RPMI7951 (cell line): ENCODE measurements around the gene ZNF398. TPM values are rescaled to one million over a fixed set of nuclear protein-coding genes. Genes with fewer than 3 reads are reported as not detected.

ENCODE experiments used
- DNase-seq: peaks from one replicate; pipeline ENCODE4 v3.0.0-alpha.2; 2012; ENCODE audit warnings: low read depth
- total RNA-seq: library from RNA; depleted of rRNA; stranded (reverse); fragments of >200 nt; shearing (Covaris generic); gene quantifications from 2 replicates; pipeline ENCODE4 v1.2.3, GENCODE V29; 2014

The ZNF398 gene
- total RNA-seq, 1 experiment from 2014 or later, result 14.2 TPM

DNA sequence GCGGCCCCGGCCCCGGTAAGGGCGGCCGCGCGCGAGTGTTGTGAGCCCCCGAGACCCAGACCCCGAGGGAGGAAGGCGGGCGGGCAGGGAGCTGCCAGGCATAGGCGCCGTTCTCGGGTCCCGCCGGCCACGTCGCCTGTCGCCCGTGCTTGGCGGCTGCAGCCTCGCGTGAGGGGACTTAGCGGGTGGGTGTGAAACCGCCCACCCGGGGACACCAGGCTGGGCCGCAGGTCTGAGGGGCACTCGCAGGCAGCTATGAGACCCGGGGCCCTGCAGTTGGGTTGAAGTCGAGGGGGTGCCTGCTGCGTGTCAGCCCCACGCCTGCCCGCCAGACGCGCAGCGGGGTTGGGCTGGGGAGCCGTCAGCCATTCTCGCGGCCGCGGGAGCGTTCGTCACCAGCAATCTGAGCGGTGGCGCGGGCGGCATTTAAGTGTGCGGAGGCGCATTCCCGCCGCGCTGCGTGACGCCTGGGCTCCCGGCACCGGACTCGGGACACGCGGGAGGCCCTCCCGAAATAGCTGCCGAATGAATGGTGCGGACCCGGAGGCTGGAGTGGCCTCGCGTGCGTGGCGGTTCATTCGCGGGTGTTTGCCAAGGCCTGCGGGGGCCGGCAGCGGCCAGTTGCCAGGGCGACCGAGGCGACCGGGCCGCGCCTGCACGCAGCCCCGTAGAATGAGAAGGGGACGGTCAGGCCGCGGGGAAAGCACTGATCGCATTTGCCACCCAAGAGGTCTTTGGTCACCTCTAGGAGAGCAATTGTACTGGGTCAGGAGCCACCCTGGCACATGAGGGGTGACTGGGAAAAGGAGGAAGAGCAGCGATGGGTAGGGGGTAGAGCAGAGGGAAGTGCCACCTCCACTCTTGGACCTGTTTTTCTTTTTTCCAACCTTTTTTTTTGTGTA, 750 bp downstream of the ZNF398 start:
- DNase-seq, result peak; percentile 60

DNA sequence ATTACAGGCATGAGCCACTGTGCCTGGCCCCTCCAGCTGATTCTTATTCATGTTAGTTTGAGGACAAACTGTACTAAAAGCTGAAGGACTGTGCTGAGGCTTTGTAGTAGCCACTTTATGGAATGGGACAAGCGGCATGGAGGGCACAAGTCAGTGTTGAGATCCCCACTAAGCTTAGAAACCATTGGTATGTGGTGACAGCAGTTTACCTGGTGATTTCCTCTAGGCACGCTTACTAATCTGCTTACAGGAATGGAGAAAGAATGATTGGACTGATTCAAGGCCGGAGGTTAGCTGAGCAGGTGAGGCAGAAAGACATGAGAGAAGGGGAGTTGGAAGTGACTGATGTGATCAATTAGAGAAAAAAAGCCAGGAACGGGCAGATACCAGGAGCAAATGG, 3.7 kb downstream of the ZNF398 start:
- no peak for DNase-seq

DNA sequence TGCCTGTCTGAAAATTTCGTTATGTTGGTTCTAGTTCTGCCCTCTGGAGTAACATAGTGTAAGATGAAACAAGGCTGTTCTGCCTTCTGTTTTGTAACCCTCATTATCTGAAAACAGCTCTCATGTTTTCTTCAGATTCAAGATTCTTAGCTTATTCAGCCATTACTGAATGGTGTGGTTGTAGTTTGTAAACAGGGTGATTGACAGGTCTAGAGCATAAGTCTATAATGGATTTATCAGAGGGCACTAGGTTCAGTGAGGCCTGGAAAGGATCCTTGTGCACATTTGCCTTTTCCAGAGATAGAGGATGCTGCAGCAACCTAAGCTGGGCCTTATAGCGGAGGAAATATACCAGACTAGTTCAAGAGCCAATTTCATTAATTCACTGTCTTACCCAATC, 6.1 kb downstream of the ZNF398 start:
- DNase-seq, result no peak

DNA sequence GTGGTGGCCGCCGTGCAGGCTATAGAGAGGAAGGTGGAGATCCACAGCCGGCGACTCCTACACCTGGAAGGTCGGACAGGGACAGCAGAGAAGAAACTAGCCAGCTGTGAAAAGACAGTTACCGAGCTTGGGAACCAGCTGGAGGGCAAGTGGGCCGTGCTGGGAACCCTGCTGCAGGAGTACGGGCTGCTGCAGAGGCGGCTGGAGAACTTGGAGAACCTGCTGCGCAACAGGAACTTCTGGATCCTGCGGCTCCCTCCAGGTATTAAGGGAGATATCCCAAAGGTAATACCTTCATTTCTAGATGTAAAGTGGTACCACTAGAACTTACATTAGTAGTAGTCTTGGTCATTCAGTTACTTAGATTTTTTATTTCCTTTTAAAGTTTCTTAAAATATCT, 6.8 kb downstream of the ZNF398 start:
- DNase-seq, result no peak

DNA sequence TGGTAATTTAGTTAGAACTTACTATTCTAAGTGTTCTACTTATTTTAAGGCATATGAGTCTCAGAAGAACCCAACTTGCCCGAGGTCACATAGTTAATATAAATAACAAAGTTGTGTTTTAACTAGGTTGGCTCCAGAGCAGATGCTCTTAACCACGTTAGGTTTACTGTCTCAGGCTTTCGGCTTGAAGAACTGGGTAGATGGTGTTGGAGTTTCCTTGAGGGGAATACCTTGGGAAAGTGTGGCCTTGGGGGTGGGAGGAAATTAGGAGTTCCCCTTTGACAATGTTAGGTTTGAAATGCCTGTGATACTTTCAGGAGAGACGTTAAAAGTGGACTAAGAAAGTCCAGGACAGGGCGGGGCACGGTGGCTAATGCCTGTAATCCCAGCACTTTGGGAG, 9.6 kb downstream of the ZNF398 start:
- no peak for DNase-seq

DNA sequence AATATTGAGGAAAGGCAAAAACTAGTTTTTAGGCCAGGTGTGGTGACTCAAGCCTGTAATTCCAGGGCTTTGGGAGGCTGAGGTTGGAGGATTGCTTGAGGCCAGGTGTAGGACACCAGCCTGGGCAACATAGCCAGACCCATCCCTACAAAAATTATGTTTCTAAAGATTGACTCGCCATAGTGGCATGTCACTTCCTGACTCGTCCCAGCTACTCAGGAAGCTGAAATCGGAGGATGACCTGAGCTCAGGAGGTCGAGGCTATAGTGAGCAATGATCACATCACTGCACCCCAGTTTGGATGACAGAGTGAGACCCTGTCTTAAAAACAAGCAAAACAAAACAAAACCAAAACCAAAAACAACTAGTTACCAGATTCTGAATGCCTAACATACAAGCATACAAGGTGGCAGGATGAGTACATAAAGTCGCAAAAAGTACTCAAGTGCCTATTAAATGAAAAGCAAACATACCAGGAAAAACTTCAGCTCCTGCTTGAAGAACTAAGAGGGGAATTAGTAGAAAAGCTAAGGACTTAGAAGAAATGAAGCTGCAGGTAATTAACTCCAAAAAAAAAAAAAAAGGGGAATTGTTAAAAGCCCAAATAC, 14.1 kb downstream of the ZNF398 start:
- DNase-seq, result peak; percentile 15

DNA sequence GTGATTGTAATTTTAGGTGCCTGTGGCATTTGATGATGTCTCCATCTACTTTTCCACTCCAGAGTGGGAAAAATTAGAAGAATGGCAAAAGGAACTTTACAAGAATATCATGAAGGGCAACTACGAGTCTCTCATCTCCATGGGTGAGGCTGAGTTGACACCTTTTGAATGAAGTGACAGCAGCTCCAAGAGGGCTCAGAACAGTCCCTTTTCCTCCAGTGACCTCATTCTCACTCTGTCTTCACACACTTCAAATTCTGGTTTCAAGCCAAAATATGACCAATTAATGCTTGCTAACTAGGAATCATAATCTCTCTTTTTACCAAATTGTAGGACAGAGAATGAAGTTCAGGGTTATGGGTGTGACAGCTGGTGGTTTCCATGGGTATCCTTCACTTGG, 18.9 kb downstream of the ZNF398 start:
- no peak for DNase-seq

DNA sequence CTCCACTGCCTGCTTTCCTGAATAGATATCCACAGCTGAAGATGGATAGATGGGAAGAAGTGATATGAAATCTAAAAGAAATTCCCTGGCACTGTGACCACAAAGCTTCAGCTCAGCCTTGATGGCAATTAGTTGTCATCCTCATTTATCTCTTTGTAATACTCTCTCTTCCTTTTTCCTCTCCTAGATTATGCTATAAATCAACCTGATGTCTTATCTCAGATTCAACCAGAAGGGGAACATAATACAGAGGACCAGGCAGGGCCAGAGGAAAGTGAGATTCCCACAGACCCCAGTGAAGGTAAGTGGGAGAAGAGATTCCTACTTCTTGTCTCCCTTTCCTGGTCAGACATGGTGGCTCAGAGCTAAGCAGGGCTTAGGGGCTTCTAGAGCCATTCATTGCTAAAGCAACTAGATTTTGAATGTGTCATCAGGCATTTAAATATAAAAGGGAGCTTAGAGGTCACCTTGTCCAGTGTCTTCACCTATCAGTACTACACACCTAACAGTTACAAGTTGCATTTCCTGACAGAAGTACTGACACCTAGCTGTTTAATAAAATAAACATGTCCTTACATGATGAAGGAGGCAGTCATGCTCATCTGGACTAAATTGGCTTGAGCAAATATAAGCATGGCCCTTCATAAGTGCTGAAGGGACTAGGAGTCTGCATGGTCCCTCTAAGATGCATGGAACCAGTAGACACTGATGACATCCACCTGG, 19.5 kb downstream of the ZNF398 start:
- DNase-seq, result no peak

DNA sequence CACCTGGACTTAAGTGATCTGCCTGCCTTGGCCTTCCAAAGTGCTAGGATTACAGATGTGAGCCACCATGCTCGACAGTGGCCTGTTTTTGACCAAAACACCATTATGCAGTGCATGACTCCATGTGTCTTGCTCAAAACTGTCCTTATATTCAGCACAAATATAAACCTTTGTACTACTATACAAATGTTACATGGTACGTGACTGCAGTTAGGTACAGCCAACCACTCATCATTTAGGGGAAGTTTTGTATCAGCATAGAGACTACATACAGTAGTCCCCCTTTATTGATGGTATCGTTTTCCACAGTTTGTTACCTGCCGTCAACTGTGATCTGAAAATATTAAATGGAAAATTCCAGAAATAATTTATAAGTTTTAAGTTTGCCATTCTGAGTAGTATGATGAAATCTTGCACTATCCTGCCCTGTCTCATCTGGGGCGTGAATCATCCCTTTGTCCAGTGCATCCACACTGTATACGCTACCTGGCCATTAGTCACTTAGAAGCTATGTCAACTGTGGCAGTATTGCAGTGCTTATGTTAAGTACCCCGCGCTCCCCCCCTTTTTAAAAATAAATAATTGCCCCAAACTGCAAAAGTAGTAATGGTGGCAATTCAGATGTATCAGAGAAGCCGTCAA, 24.8 kb downstream of the ZNF398 start:
- DNase-seq, result no peak

DNA sequence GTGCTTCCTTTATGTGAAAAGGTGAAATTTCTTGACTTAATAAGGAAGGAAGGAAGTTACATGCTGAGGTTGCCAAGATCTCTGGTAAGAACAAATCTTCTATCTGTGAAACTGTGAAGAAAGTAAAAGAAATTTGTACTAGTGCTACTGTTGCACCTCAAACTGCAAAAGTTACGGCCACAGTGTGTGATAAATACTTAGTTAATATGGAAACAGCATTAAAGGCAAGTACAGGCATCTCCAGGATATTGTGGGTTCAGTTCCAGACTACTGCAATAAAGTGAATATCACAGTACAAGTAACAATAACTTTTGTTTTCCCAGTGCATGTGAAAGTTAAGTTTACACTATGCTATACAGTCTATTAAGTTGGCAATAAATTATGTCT, 25.3 kb downstream of the ZNF398 start:
- no peak for DNase-seq

DNA sequence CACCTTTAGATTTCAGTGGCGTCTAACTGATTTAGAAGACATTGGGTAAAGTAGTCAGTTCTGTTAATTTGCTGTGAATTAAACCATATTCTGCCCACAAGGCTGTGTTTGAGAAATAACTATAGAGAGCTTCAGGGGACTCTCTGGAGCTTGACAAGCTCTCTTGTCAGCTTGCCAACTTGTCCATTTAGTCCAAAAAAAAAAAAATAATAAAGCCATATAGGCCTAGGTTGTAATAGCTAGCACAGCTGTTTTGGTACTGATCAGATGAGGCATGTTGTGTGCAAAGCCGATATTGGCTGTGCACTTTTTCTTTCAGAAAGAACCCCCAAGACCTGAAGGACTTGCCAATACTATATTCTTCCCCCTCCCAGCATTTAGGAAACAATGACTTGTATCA, 27.9 kb downstream of the ZNF398 start:
- DNase-seq, result no peak

DNA sequence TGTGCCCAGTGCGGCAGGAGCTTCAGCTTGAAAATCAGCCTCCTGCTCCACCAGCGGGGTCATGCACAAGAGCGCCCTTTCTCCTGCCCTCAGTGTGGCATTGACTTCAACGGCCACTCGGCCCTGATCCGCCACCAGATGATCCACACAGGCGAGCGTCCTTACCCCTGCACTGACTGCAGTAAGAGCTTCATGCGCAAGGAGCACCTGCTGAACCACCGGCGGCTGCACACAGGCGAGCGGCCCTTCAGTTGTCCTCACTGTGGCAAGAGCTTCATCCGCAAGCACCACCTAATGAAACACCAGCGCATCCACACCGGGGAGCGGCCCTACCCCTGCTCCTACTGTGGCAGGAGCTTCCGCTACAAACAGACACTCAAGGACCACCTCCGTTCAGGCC, 32.0 kb downstream of the ZNF398 start:
- DNase-seq, result no peak

DNA sequence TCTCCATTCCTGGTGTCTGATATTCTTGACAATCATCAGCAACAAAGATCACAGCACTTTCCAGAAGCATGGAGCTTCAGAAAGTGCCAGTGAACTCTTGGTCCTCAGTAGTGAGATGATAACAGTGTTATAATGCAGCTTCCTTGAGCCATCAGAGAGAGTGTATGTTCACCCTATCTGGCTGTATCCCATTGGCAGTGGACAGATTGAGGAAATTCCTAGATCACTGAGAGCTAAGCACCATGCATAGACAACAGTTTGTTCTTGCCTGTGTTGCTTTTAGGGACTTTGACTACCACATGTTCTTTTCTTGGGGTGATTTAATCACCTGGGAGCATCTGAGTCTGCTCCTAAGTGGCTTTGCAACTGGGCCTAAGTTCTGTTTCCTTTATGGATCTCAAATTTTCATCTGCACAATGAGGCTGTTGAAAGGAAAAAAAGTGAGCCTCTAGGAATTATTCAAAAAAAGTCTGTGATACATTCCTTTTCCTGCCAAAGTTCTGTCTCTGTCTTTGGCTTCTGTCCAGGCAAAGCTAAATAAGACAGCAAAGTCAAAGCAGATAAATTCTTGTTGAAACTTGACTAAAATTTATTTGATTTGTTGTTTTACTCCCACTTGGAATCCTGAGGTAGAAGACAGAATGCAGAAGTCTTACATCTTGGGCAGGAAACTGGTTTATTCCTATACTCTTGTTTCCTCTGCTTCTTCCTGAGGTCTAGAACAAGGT, 33.6 kb downstream of the ZNF398 start:
- no peak for DNase-seq

DNA sequence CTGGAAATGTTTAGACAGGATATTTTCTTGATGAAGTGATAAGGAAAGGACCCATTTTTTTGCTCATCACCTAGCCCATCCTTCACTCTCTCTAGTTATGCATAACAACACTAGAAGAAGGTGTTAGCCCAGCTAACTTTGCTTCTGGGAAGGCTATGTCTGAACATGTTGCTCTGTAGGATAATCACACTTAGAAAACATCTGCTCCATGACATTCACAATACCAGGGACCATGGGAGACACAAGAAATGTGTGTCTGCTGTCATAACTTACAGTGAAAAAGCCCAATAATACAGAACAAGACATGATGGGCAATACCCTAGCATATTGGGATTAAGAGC, 34.2 kb downstream of the ZNF398 start:
- DNase-seq, result no peak

DNA sequence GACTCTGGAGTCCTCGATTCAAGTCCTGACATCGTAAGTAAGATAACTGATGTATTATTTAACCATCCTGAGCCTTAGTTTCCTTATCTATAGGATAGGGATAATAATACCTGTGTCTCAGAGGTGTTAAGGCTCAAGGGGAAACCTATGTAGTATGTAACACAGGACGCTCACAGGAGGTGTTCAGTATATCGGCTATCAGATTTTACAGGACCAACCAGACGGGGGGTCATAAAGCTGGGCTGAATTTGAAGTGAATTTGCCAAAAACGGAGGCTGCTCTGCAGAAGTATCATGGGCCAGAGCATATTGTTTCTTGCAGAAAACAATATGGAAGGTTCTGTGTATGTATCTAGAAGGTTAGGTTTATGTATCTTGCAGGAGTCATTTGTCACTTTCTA, 37.0 kb downstream of the ZNF398 start:
- no peak for DNase-seq

DNA sequence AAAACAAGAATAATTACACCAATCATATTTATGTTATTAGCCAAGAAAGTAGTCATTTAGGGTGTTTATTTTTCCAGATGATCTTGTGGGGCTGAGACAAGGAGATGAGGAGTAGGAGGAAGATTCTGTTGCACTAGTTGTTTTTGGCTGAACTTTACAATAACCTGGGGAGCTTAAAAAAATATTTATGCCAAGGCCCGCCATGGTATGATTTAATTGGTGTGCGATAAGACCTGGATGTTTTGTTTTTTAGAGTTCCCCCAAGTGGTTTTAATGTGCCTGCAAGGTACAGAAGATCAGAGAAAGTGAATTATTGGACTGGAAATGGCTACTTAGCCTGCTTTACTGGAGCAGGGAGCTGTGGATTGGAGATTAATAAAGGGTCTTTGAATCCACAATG, 41.0 kb downstream of the ZNF398 start:
- no peak for DNase-seq

DNA sequence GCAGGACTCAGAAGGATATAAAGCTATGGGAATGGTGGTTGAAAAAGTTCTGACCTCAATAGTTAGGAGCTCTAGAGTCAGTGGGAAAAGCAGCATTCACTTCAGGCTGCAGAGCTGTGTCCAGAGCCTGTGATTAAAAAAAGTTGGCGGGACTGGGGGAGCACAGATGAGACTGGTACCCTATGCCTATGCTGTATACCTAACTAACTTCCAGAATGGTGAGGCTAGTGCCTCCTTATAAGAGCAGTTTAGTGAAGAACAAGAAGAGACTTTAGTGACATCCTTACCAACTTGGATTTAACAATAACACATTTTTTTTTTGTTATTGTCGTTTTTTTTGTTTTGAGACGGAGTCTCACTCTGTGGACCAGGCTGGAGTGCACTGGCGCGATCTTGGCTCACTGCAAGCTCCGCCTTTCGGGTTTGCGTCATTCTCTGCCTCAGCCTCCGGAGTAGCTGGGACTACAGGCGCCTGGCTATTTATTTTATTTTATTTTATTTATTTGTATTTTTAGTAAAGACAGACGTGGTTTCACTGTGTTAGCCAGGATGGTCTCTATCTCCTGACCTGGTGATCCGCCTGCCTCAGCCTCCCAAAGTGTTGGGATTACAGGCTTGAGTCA, 41.5 kb downstream of the ZNF398 start:
- no peak for DNase-seq

DNA sequence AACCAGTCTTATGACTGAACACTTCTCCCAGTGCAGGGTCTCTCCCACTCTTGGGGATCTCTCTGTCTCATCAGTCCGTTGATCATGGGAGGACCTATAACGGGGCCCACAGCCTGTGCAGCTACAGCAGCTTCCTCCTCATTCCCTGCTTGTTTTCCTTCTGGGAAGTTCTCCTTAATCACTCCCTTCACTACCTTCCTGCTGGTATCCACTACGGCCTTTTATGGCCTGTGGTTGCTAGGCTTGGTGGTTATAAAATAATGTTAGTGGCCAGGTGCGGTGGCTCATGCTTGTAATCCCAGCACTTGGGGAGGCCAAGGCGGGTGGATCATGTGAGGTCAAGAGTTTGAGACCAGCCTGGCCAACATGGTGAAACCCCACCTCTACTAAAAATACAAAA, 44.6 kb downstream of the ZNF398 start:
- no peak for DNase-seq

DNA sequence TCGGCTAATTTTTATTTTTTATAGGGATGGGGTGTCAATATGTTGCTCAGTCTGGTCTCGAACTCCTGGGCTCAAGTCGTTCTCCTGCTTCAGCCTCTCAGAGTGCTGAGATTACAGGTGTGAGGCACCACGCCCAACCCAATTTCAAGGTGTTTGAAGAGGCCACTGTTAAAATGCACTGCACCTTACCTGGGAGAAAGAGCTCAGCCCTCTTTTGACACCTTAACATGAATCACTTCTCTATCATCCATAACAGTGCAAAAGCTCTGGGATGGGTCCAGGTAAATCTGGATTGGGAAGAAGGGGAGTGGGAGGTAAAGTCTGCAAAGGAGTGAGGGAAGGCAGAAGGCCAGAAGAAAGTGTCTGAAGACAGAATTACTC, 47.5 kb downstream of the ZNF398 start:
- DNase-seq, result no peak

DNA sequence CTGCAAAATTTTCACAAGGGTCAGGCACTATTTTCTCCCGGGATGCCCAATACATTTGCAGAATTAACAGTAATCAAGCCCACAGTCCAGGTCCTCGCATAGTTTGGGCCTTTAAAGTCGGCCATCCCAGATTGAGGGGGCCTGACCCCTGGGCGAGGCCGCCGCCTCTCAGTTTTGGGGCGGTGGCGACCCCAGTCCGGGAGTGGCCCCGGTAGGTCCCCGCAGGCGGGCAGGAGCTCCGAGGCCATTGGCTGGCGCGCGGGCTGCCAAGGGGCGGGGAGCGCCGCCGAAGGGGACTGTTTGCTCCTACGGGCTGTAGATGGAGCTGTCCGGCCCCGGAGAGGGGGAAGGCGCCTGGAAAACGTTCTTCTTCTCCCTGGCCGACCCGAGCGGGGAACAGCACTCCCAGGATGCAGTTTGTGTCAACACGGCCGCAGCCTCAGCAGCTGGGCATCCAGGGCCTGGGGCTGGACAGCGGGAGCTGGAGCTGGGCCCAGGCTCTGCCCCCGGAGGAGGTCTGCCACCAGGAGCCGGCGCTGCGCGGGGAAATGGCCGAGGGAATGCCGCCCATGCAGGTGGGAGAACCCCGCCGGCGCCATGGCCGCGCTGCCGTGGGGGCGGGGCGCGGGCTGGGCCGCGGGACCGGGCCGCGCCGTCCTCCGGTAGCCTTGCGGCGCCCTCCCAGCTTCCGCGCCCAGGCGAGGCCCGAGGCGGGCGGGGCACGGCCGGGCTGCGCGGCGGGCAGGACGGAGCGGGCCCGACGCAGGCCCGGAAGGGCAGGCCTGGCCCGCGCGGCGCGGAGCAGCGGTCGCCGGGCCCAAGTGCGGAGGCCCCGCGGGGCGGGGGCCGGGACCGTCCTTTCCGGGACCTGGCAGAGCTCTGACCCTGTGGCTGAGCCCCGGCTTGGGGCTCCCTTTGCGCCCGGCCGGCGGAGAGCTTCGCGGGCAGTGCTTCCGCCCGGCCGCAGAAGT, 48.2 kb downstream of the ZNF398 start, which contains the start of gene ZNF282:
ZNF282 (plus strand) TSS at position 367 of the 971 bp plus-strand sequence; CDS start at position 411, 44 bp downstream.
- peak; percentile 93 for DNase-seq
